GM19467 (cell line): Measurements from ENCODE around the gene ZNF382.

Source experiments
- ATAC-seq: cut with Tn5 transposase; IDR thresholded peaks from one replicate; pipeline ENCODE4 v1.9.1; 2021; ENCODE audit warnings: mild to moderate bottlenecking, moderate library complexity; ENCODE audit not compliant: unreplicated experiment

The ZNF382 gene

DNA sequence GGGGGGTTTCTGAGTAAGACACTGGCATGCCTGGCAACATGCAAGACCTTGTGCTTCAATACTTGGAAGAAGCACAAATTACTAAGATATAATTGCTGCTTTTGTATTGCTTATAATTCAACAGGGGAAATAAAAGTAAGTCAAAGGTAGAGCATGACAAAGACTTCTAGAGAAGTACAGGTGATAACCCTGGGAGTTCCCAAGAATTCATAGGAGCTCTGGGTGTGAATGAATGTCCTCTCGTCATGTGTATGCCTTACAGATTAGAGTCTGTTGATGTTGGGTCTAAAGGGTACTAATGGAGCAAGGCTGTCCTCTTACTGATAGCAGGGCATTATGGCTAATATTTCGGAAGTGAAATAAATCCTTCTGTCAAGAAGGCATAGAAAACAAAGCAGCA lies 69.1 kb downstream of the ZNF382 start:
- no peak for ATAC-seq

DNA sequence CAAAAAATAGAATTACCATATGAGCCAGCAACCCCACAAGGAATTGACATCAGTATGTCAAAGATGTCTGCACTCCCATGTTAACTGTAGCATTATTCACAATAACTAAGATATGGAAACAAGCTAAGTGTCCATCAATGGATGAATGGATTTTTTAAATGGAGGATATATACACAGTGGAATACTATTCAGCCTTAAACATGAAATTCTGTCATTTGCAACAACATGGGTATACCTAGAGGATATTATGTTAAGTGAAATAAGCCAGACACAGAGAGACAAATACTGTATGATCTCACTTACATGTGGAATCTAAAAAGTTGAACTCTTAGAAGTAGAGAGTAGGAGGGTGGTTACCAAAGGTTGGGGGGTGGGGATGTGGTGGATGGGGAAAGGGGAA lies 74.3 kb downstream of the ZNF382 start:
- ATAC-seq = no peak
